K562 (cell line): Measurements from ENCODE around the gene GZMM. TPM values are rescaled to one million over a fixed set of nuclear protein-coding genes. Genes with fewer than 3 reads are reported as not detected.

Experiments used
- ADNP ChIP-seq: fragments of 200-800 bp; sonication (Bioruptor generic); IDR thresholded peaks from 2 replicates; pipeline ENCODE4 v1.6.1; 2016; ENCODE audit warnings: missing genetic modification characterization, missing compliant biosample characterization
- CBFB ChIP-seq: sonication (generic); formaldehyde crosslinking; IDR thresholded peaks from 2 replicates; pipeline ENCODE4 v1.4.0; 2020; ENCODE audit warnings: mild to moderate bottlenecking, missing genetic modification reagents
- KDM4B ChIP-seq, 2 experiments: fragments of 450-650 bp in 1 of 2; sonication (generic) in 1 of 2; IDR thresholded peaks; 2 replicates each; pipeline ENCODE4 v1.6.1; 2016 to 2017; ENCODE audit warnings: borderline replicate concordance in 2 of 2, antibody characterized with exemption in 1 of 2, low read depth in 1 of 2, mild to moderate bottlenecking in 1 of 2
- NCOA2 ChIP-seq, 2 experiments: fragments of 450-650 bp; IDR thresholded peaks; 2 replicates each; pipeline ENCODE4 v1.6.1; 2018; ENCODE audit warnings: mild to moderate bottlenecking in 2 of 2, moderate library complexity in 1 of 2; ENCODE audit not compliant: partially characterized antibody in 2 of 2
- OTX1 ChIP-seq: fragments of 450-650 bp; formaldehyde crosslinking; IDR thresholded peaks from 2 replicates; pipeline ENCODE4 v1.4.0; 2022; ENCODE audit warnings: mild to moderate bottlenecking
- POLR2A ChIP-seq: fragments of 450-650 bp; conservative IDR thresholded peaks from 2 replicates; pipeline ENCODE4 v1.6.1; 2016
- RBM25 ChIP-seq: fragments of 200-400 bp; formaldehyde crosslinking; IDR thresholded peaks from 2 replicates; pipeline ENCODE4 v1.6.1; 2018; ENCODE audit warnings: low read length, low read depth, moderate library complexity; ENCODE audit not compliant: severe bottlenecking
- SMARCA4 ChIP-seq: fragments of 450-650 bp; IDR thresholded peaks from 2 replicates; pipeline ENCODE4 v1.6.1; 2016
- SNIP1 ChIP-seq: fragments of 450-650 bp; IDR thresholded peaks from 2 replicates; pipeline ENCODE4 v1.7.1; 2017; ENCODE audit warnings: low read depth, mild to moderate bottlenecking
- TAF1 ChIP-seq: IDR thresholded peaks from 2 replicates; pipeline ENCODE4 v1.6.1; 2011; ENCODE audit warnings: mild to moderate bottlenecking, low read length, moderate library complexity; ENCODE audit not compliant: insufficient read depth, control insufficient read depth, severe bottlenecking; ENCODE audit errors: extremely low read depth
- ZNF140 ChIP-seq: fragments of 250-450 bp; sonication (Bioruptor Pico); IDR thresholded peaks from 2 replicates; pipeline ENCODE4 v1.8.0; 2021; ENCODE audit warnings: moderate library complexity, mild to moderate bottlenecking, inconsistent platforms
- ZNF184 ChIP-seq: sonication (generic); formaldehyde crosslinking; IDR thresholded peaks from 2 replicates; pipeline ENCODE4 v1.5.0; 2020; ENCODE audit warnings: missing genetic modification reagents
- ZNF778 ChIP-seq: fragments of 450-650 bp; formaldehyde crosslinking; IDR thresholded peaks from 2 replicates; pipeline ENCODE4 v1.4.0; 2020; ENCODE audit warnings: mild to moderate bottlenecking, moderate library complexity
- polyA plus RNA-seq, 8 experiments: library from polyadenylated mRNA; depleted of rRNA in 4 of 8; stranded (reverse) in 5 of 8; unstranded in 3 of 8; fragments of >200 nt; fragmentation: Nextera tagmentation in 2 of 8; fragmentation: Illumina TruSeq in 1 of 8; extraction: Ambion mirVana in 2 of 8; extraction: Trizol in 1 of 8; gene quantifications; 2 replicates each; pipeline versions ENCODE4 v1.2.1 to v1.2.3, GENCODE V29; 2011 to 2014; ENCODE audit warnings: inconsistent platforms in 1 of 8, missing spikeins in 1 of 8
- total RNA-seq, 7 experiments: library from RNA; depleted of rRNA in 6 of 7; stranded (reverse); fragments of >200 nt in 6 of 7; fragmentation: Illumina TruSeq in 2 of 7; extraction: Trizol in 2 of 7; gene quantifications; 2 replicates each; pipeline versions ENCODE4 v1.2.1 to v1.2.3, GENCODE V29; 2011 to 2021; ENCODE audit warnings: low replicate concordance in 1 of 7
- TF ChIP-seq, protein P1 (sequence below): fragments of 250-450 bp; sonication (Bioruptor Pico); IDR thresholded peaks from 2 replicates; pipeline ENCODE4 v1.8.0; 2022; ENCODE audit warnings: moderate library complexity, mild to moderate bottlenecking, inconsistent platforms
- TF ChIP-seq, protein P2 (sequence below): fragments of 250-450 bp; sonication (Bioruptor Pico); IDR thresholded peaks from 2 replicates; pipeline ENCODE4 v1.5.0; 2021
- TF ChIP-seq, protein P3 (sequence below): fragments of 250-450 bp; sonication (Bioruptor Pico); IDR thresholded peaks from 2 replicates; pipeline ENCODE4 v1.9.0; 2021; ENCODE audit warnings: mild to moderate bottlenecking, inconsistent platforms
- TF ChIP-seq, protein P4 (sequence below): sonication (generic); formaldehyde crosslinking; IDR thresholded peaks from 2 replicates; pipeline ENCODE4 v1.8.1; 2023; ENCODE audit warnings: mild to moderate bottlenecking, missing genetic modification reagents, moderate library complexity
- TF ChIP-seq, protein P5 (sequence below): sonication (generic); formaldehyde crosslinking; IDR thresholded peaks from 2 replicates; pipeline ENCODE4 v1.9.0; 2022; ENCODE audit warnings: mild to moderate bottlenecking, missing genetic modification reagents
- TF ChIP-seq, protein P6 (sequence below): fragments of 250-450 bp; sonication (Bioruptor Pico); IDR thresholded peaks from 2 replicates; pipeline ENCODE4 v1.8.0; 2021; ENCODE audit warnings: moderate library complexity, mild to moderate bottlenecking, inconsistent platforms

Gene GZMM
- total and polyA plus RNA-seq, 9 of the 15 experiments (the other 6 are each of a cell fraction or from before 2014, with no cell fraction given), result 0.08 to 2.6 (median 0.70) TPM; not detected in 2

DNA sequence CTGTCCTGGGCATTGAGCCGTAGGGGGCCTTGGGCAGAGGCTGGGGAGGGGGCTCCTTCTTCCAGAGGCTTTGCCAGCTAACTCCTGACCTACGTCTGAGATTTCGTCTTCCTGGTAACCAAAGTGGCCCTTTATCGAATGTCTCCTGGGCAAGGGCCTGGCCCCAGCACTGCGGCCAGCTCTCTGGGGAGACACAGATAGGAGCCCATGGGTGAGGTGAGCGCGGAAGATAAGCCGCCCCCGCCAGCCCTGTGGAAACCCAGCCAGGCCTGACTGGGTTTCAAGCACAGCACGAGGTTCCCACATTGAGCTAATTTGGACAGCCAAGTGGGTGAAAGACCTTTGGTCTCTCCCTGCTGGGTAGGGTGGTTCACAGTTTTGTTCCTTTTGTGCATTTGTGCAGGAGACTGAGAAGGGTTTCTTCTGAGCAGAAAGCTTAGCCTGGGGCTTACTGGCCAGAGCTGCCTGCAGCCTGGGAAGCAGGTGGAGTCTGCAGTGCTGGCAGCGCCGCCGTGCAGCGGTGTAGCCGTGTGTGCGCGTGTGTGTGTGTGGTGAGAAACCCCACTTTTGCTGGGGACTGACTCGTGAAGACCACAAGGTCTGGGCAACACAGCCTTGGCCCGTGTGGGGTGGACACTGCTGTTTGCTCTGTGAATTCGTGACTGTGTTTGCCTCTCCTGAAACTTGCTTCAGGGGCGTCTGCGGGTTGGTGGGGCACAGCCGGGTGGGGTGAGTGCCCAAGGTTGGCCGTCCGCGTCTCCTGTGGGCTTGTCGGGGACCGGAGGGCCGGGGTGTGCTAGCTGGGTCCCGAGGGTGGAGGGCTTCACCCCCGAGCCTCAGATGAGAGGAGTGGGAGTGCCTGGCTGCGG lies 31.0 kb downstream of the GZMM start (continued):
- TF ChIP-seq, protein P1, sequence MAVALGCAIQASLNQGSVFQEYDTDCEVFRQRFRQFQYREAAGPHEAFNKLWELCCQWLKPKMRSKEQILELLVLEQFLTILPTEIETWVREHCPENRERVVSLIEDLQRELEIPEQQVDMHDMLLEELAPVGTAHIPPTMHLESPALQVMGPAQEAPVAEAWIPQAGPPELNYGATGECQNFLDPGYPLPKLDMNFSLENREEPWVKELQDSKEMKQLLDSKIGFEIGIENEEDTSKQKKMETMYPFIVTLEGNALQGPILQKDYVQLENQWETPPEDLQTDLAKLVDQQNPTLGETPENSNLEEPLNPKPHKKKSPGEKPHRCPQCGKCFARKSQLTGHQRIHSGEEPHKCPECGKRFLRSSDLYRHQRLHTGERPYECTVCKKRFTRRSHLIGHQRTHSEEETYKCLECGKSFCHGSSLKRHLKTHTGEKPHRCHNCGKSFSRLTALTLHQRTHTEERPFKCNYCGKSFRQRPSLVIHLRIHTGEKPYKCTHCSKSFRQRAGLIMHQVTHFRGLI (CRISPR knock-in tag), result peak; percentile 41; the same call in 1 of the 2 replicates
- TF ChIP-seq POLR2A (peak; percentile 27; the same call in 1 of the 2 replicates), ZNF140 (CRISPR knock-in tag) (no peak), NCOA2 (IDR thresholded peaks at IDR 0.05; ENCODE audit: partially characterized antibody in 2 of 2) (no peak), RBM25 (no peak), SMARCA4 (peak; percentile 97), ZNF778 (no peak), SNIP1 (no peak), KDM4B (IDR thresholded peaks at IDR 0.05; ENCODE audit: borderline replicate concordance in 2 of 2, low read depth in 1 of 2) (peak in 1 of 2 experiments; percentile 30; a peak in 1 of 4 replicates), OTX1 (CRISPR knock-in tag) (no peak), TAF1 (peak; percentile 58), CBFB (peak; percentile 87), ADNP (tag) (no peak), ZNF184 (CRISPR knock-in tag) (no peak)
- TF ChIP-seq, protein P2, sequence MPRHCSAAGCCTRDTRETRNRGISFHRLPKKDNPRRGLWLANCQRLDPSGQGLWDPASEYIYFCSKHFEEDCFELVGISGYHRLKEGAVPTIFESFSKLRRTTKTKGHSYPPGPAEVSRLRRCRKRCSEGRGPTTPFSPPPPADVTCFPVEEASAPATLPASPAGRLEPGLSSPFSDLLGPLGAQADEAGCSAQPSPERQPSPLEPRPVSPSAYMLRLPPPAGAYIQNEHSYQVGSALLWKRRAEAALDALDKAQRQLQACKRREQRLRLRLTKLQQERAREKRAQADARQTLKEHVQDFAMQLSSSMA (CRISPR knock-in tag), result no peak
- TF ChIP-seq, protein P3, sequence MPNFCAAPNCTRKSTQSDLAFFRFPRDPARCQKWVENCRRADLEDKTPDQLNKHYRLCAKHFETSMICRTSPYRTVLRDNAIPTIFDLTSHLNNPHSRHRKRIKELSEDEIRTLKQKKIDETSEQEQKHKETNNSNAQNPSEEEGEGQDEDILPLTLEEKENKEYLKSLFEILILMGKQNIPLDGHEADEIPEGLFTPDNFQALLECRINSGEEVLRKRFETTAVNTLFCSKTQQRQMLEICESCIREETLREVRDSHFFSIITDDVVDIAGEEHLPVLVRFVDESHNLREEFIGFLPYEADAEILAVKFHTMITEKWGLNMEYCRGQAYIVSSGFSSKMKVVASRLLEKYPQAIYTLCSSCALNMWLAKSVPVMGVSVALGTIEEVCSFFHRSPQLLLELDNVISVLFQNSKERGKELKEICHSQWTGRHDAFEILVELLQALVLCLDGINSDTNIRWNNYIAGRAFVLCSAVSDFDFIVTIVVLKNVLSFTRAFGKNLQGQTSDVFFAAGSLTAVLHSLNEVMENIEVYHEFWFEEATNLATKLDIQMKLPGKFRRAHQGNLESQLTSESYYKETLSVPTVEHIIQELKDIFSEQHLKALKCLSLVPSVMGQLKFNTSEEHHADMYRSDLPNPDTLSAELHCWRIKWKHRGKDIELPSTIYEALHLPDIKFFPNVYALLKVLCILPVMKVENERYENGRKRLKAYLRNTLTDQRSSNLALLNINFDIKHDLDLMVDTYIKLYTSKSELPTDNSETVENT, result no peak
- TF ChIP-seq, protein P4, sequence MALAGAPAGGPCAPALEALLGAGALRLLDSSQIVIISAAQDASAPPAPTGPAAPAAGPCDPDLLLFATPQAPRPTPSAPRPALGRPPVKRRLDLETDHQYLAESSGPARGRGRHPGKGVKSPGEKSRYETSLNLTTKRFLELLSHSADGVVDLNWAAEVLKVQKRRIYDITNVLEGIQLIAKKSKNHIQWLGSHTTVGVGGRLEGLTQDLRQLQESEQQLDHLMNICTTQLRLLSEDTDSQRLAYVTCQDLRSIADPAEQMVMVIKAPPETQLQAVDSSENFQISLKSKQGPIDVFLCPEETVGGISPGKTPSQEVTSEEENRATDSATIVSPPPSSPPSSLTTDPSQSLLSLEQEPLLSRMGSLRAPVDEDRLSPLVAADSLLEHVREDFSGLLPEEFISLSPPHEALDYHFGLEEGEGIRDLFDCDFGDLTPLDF (CRISPR knock-in tag), result peak; percentile 46; the same call in 1 of the 2 replicates
- TF ChIP-seq, protein P5, sequence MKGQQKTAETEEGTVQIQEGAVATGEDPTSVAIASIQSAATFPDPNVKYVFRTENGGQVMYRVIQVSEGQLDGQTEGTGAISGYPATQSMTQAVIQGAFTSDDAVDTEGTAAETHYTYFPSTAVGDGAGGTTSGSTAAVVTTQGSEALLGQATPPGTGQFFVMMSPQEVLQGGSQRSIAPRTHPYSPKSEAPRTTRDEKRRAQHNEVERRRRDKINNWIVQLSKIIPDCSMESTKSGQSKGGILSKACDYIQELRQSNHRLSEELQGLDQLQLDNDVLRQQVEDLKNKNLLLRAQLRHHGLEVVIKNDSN (CRISPR knock-in tag), result 0 out of 2 replicates have a peak, but pooled peaks have one; percentile 37
- TF ChIP-seq, protein P6, sequence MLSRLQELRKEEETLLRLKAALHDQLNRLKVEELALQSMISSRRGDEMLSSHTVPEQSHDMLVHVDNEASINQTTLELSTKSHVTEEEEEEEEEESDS (CRISPR knock-in tag), result no peak
